Psoas muscle (tissue), 8 donors: Measurements from ENCODE around the gene STRIP2. TPM values are rescaled to one million over a fixed set of nuclear protein-coding genes. Genes with fewer than 3 reads are reported as not detected.

ENCODE experiments used
- ATAC-seq, 4 donors: fragments of 200-7000 bp; cut with Tn5 transposase; one replicate each; pipeline ENCODE4 v1.9.1; 2020; ENCODE audit warnings: moderate library complexity in 3 of 4, mild to moderate bottlenecking in 2 of 4
- DNase-seq, 2 donors: peaks; one replicate each; pipeline ENCODE4 v3.0.0-alpha.2; 2020
- H3K27ac ChIP-seq: fragments of 200-600 bp; one replicate; pipeline ENCODE4 v1.8.0; 2022
- H3K27me3 ChIP-seq, 3 donors: fragments of 200-600 bp in 1 of 3; one replicate each; pipeline versions ENCODE4 v1.6.1 to v1.8.0; 2013 to 2022; ENCODE audit warnings: low read length in 2 of 3, mild to moderate bottlenecking in 2 of 3, moderate library complexity in 1 of 3; ENCODE audit not compliant: insufficient read depth in 3 of 3
- H3K36me3 ChIP-seq, 2 donors: fragments of 200-600 bp in 1 of 2; one replicate each; pipeline versions ENCODE4 v1.6.1 to v1.8.0; 2013 to 2022; ENCODE audit warnings: low read depth in 1 of 2, mild to moderate bottlenecking in 1 of 2, moderate library complexity in 1 of 2; ENCODE audit not compliant: insufficient read depth in 1 of 2
- H3K4me1 ChIP-seq: fragments of 200-600 bp; one replicate; pipeline ENCODE4 v1.8.0; 2022
- H3K4me3 ChIP-seq: fragments of 200-600 bp; one replicate; pipeline ENCODE4 v1.8.0; 2022; ENCODE audit warnings: mild to moderate bottlenecking
- H3K9me3 ChIP-seq: fragments of 200-600 bp; one replicate; pipeline ENCODE4 v1.8.0; 2022
- WGBS, 3 donors: extraction: QIAGEN DNeasy Blood & Tissue Kit; methylation state at CpG; one replicate each; pipeline versions ENCODE4 v1.1.6 to v1.1.7; 2013; 5-methylcytosine and 5-hydroxymethylcytosine counted together
- intact Hi-C, 2 donors: fragments of 100-400 bp; cut with DNase I; formaldehyde crosslinking; loops; one replicate each; pipeline versions ENCODE4 v1.11.0 to v1.14.2; 2022
- polyA plus RNA-seq, 3 donors: library from polyadenylated mRNA; stranded (reverse); fragments of 200-250 nt; gene quantifications; one replicate each; pipeline ENCODE4 v1.2.3, GENCODE V29; 2013
- total RNA-seq, 4 donors: library from RNA; stranded (reverse); fragmentation: NEBNext Ultra II Directional in 2 of 4; extraction: Animal tissue kit (Norgen Biotek cat#: 25700) in 2 of 4; gene quantifications; one replicate each; pipeline versions ENCODE4 v1.2.1 to v1.2.4, GENCODE V29; 2021 to 2023
- TF ChIP-seq, protein P1 (sequence below): fragments of 200-600 bp; IDR thresholded peaks from one replicate; pipeline ENCODE4 v1.8.0; 2022; ENCODE audit warnings: antibody characterized with exemption
- donor health status: healthy with polysubstance abuse.
- donor health status: DM: no; HTN: no; CAD: no; lungs with moderate emphysema.
- donor health status: Bipolar disorder and iron deficiency.
- donor health status: healthy.
- donor health status: DM: yes; HTN: yes; CAD: no.
- donor health status: DM: no; HTN: no; CAD: no.
- donor health status: DM: no; HTN: no; CAD: no.
- donor health status: DM: yes; HTN: yes; CAD: no.

STRIP2 gene
- total and polyA plus RNA-seq, 7 donors = 14.5 to 94.4 (median 46.6) TPM

DNA sequence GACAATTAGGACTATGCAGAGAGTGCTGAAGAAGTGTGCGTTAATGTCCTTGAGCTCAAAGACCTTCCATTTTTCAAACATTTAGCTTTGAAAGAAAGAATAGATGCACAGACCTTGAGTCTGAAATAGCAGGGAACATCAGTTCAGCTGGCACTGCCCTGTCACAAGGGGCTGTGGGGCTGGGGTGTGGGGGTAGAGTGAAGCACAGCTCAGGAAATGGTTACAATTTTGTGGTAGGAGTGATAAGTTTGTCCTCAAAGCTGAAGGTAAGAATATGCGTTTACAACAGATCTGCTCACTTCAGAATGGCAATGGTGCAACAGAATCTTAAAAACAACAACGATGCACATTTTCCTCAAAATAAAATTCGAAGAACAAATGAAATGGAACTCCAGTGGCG lies 101.7 kb downstream of the STRIP2 start:
- Histone ChIP-seq H3K9me3 (no peaks in the 10 kb centered on the region), H3K27me3 (no peaks in the 10 kb centered on the region), H3K27ac (no peak overlapping the region), H3K4me1 (no peaks in the 10 kb centered on the region), H3K36me3 (no peaks in the 10 kb centered on the region), H3K4me3 (no peak overlapping the region)
- intact Hi-C loops = no loop called here
- no peak for ATAC-seq
- 52 to 88% (median 66%) methylated on average over 5 of the region's 5 CpGs for WGBS, 3 donors
- no peak for DNase-seq
- TF ChIP-seq, protein P1, sequence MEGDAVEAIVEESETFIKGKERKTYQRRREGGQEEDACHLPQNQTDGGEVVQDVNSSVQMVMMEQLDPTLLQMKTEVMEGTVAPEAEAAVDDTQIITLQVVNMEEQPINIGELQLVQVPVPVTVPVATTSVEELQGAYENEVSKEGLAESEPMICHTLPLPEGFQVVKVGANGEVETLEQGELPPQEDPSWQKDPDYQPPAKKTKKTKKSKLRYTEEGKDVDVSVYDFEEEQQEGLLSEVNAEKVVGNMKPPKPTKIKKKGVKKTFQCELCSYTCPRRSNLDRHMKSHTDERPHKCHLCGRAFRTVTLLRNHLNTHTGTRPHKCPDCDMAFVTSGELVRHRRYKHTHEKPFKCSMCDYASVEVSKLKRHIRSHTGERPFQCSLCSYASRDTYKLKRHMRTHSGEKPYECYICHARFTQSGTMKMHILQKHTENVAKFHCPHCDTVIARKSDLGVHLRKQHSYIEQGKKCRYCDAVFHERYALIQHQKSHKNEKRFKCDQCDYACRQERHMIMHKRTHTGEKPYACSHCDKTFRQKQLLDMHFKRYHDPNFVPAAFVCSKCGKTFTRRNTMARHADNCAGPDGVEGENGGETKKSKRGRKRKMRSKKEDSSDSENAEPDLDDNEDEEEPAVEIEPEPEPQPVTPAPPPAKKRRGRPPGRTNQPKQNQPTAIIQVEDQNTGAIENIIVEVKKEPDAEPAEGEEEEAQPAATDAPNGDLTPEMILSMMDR = no peak

DNA sequence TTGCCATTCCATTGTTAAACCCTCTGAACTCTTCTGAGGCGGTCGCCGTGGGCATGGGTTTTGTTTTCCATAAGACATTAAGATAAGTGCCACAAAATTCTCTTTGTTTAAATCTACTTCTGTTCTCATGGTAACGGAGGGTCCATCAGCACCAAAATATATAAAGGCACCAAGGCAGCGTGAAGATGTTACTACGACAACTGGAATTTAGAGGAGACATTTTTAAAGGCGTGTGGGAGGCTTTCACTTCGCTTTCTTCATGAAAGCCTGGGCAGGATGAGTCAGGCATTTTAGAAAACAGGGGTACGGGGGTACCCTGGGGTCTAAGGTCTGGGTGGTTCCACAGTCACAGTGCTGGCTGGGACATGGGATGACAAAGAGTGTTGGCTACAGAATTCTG lies 102.1 kb downstream of the STRIP2 start:
- ATAC-seq (no peak), DNase-seq (no peak)
- H3K27ac ChIP-seq = no peak overlapping the region
- H3K4me3 ChIP-seq = no peak overlapping the region
- H3K9me3 ChIP-seq = no peaks in the 10 kb centered on the region
- no peaks in the 10 kb centered on the region for H3K36me3 ChIP-seq
- WGBS, 3 donors = 80 to 84% (median 81%) methylated on average over 9 of the region's 9 CpGs
- TF ChIP-seq, protein P1 = no peak
- H3K27me3 ChIP-seq = no peaks in the 10 kb centered on the region
- intact Hi-C loops = no loop called here
- no peaks in the 10 kb centered on the region for H3K4me1 ChIP-seq

Other genes starting within 250 kb of the STRIP2 start
- 1 to 10 TPM; 1.4 to 6.0 (median 2.6) TPM for gene SMO, start 245.8 kb upstream of the STRIP2 start, total RNA-seq
- gene SMO, start 245.8 kb upstream of the STRIP2 start, polyA plus RNA-seq = 1 to 10 TPM in 1 of 3 donors, under 1 TPM in 2; 0.52 to 1.1 (median 0.93) TPM
- 10 to 100 TPM; 24.8 to 39.2 (median 31.4) TPM for gene AHCYL2, start 209.4 kb upstream of the STRIP2 start, total RNA-seq
- gene AHCYL2, start 209.4 kb upstream of the STRIP2 start, polyA plus RNA-seq = 10 to 100 TPM in 1 of 3 donors, 1 to 10 TPM in 2; 4.4 to 22.9 (median 8.6) TPM
- gene SMKR1, start 68.1 kb downstream of the STRIP2 start, total RNA-seq = under 1 TPM in 2 of 4 donors, not detected in 2; 0.22 to 0.74 TPM
- gene SMKR1, start 68.1 kb downstream of the STRIP2 start, polyA plus RNA-seq = under 1 TPM in 1 of 3 donors, not detected in 2; 0.25 TPM
- gene NRF1, start 177.3 kb downstream of the STRIP2 start, total RNA-seq = 10 to 100 TPM; 10.0 to 13.7 (median 10.7) TPM
- 1 to 10 TPM; 4.4 to 9.8 (median 4.9) TPM for gene NRF1, start 177.3 kb downstream of the STRIP2 start, polyA plus RNA-seq